K562 (cell line): Measurements from ENCODE around the gene MSRB2. TPM values are rescaled to one million over a fixed set of nuclear protein-coding genes. Genes with fewer than 3 reads are reported as not detected.

Experiments used
- AFF1 ChIP-seq, 2 experiments: fragments of 450-650 bp; IDR thresholded peaks; 2 replicates each; pipeline ENCODE4 v1.6.1; 2018; ENCODE audit warnings: mild to moderate bottlenecking in 2 of 2, low read depth in 1 of 2; ENCODE audit not compliant: partially characterized antibody in 2 of 2
- ATF1 ChIP-seq, 2 experiments: fragments of 450-650 bp in 1 of 2; IDR thresholded peaks; 2 replicates each; pipeline ENCODE4 v1.6.1; 2016; ENCODE audit warnings: missing compliant biosample characterization in 1 of 2, missing genetic modification characterization in 1 of 2
- BRF1 ChIP-seq: IDR thresholded peaks from 3 replicates; pipeline ENCODE4 v1.6.1; 2011; ENCODE audit warnings: borderline replicate concordance, mild to moderate bottlenecking; ENCODE audit not compliant: insufficient read length; ENCODE audit errors: extremely low read depth
- CBX1 ChIP-seq: sonication (generic); IDR thresholded peaks from 2 replicates; pipeline ENCODE4 v1.6.1; 2016; ENCODE audit warnings: antibody characterized with exemption, low read depth, mild to moderate bottlenecking
- CCNT2 ChIP-seq: IDR thresholded peaks from 2 replicates; pipeline ENCODE4 v1.6.1; 2011; ENCODE audit warnings: borderline replicate concordance, low read depth, mild to moderate bottlenecking, moderate library complexity, mixed read lengths, low read length; ENCODE audit not compliant: insufficient read length; ENCODE audit errors: extremely low read depth
- CREB3L1 ChIP-seq: fragments of 450-650 bp; IDR thresholded peaks from 2 replicates; pipeline ENCODE4 v1.6.1; 2014; ENCODE audit warnings: low read depth, mild to moderate bottlenecking, moderate library complexity, borderline replicate concordance
- HNRNPH1 ChIP-seq: fragments of 200-400 bp; formaldehyde crosslinking; optimal IDR thresholded peaks from 2 replicates; pipeline ENCODE3; 2017; ENCODE audit warnings: low read depth, mild to moderate bottlenecking, low read length, moderate library complexity
- MEIS2 ChIP-seq: fragments of 450-650 bp; IDR thresholded peaks from 2 replicates; pipeline ENCODE4 v1.6.1; 2014; ENCODE audit warnings: mild to moderate bottlenecking; ENCODE audit not compliant: partially characterized antibody
- MYC ChIP-seq, 2 experiments: fragments of 250-450 bp in 1 of 2; sonication (Bioruptor Pico) in 1 of 2; IDR thresholded peaks; 2 replicates each; pipeline versions ENCODE4 v1.5.1 to v1.6.1; 2012 to 2021; ENCODE audit warnings: low read depth in 2 of 2, borderline replicate concordance in 1 of 2, improper control_type of control experiment in 1 of 2, low read length in 1 of 2, mild to moderate bottlenecking in 1 of 2, moderate library complexity in 1 of 2
- TCFL5 ChIP-seq: fragments of 250-450 bp; sonication (Bioruptor Pico); conservative IDR thresholded peaks from 2 replicates; pipeline ENCODE4 v1.6.1; 2021; ENCODE audit warnings: mild to moderate bottlenecking, moderate library complexity, matching md5 sums
- YBX1 ChIP-seq: fragments of 450-650 bp; IDR thresholded peaks from 2 replicates; pipeline ENCODE4 v1.7.1; 2016; ENCODE audit warnings: mild to moderate bottlenecking
- ZMIZ1 ChIP-seq, 2 experiments: fragments of 150-350 bp in 1 of 2; IDR thresholded peaks; 2 replicates each; pipeline ENCODE4 v1.6.1; 2012 to 2016; ENCODE audit warnings: low read depth in 2 of 2, low read length in 2 of 2, mild to moderate bottlenecking in 1 of 2, moderate library complexity in 1 of 2
- ZNF311 ChIP-seq: fragments of 250-450 bp; sonication (Bioruptor Pico); IDR thresholded peaks from 2 replicates; pipeline ENCODE4 v1.4.0; 2020; ENCODE audit warnings: mild to moderate bottlenecking, moderate library complexity
- ZNF766 ChIP-seq: fragments of 200-800 bp; sonication (Bioruptor generic); conservative IDR thresholded peaks from 2 replicates; pipeline ENCODE4 v1.6.1; 2016; ENCODE audit warnings: missing genetic modification characterization, missing compliant biosample characterization
- polyA plus RNA-seq, 8 experiments: library from polyadenylated mRNA; depleted of rRNA in 4 of 8; stranded (reverse) in 5 of 8; unstranded in 3 of 8; fragments of >200 nt; fragmentation: Nextera tagmentation in 2 of 8; fragmentation: Illumina TruSeq in 1 of 8; extraction: Ambion mirVana in 2 of 8; extraction: Trizol in 1 of 8; gene quantifications; 2 replicates each; pipeline versions ENCODE4 v1.2.1 to v1.2.3, GENCODE V29; 2011 to 2014; ENCODE audit warnings: inconsistent platforms in 1 of 8, missing spikeins in 1 of 8
- total RNA-seq, 7 experiments: library from RNA; depleted of rRNA in 6 of 7; stranded (reverse); fragments of >200 nt in 6 of 7; fragmentation: Illumina TruSeq in 2 of 7; extraction: Trizol in 2 of 7; gene quantifications; 2 replicates each; pipeline versions ENCODE4 v1.2.1 to v1.2.3, GENCODE V29; 2011 to 2021; ENCODE audit warnings: low replicate concordance in 1 of 7

Gene MSRB2
- total and polyA plus RNA-seq, 9 of the 15 experiments (the other 6 are each of a cell fraction or from before 2014, with no cell fraction given): 1.5 to 22.3 (median 5.9) TPM

GRCh38 chr10:23047201-23048050, 48.0 kb upstream of the MSRB2 start (continued):
- TF ChIP-seq TCFL5 (CRISPR knock-in tag): no peak
- TF ChIP-seq ZNF766 (CRISPR knock-in tag): peak; percentile 17; the same call in 1 of the 2 replicates
- TF ChIP-seq HNRNPH1: no peak
- TF ChIP-seq ZNF311: 0 out of 2 replicates have a peak, but pooled peaks have one; percentile 24
- no peak for TF ChIP-seq CBX1
- TF ChIP-seq MEIS2: peak; percentile 95
- peak; percentile 50; the same call in 1 of the 2 replicates for TF ChIP-seq MYC (IDR thresholded peaks at IDR 0.05; ENCODE audit: low read depth, low read length)
- TF ChIP-seq MYC (CRISPR knock-in tag; IDR thresholded peaks at IDR 0.05; ENCODE audit: borderline replicate concordance, low read depth): no peak
- TF ChIP-seq AFF1 (IDR thresholded peaks at IDR 0.05; ENCODE audit: low read depth in 1 of 2, partially characterized antibody in 2 of 2): peak in 1 of 2 experiments; percentile 62
- 0 out of 4 replicates have a peak, but pooled peaks of 1 of the 2 experiments have one; percentile 6 for TF ChIP-seq ZMIZ1 (IDR thresholded peaks at IDR 0.05; ENCODE audit: low read depth in 2 of 2, low read length in 2 of 2)
- TF ChIP-seq YBX1: no peak
- TF ChIP-seq BRF1: no peak
- peak; percentile 31 for TF ChIP-seq CCNT2
- TF ChIP-seq CREB3L1: peak; percentile 52; the same call in 1 of the 2 replicates
- TF ChIP-seq ATF1 (CRISPR knock-in tag; IDR thresholded peaks at IDR 0.05): no peak
- TF ChIP-seq ATF1 (tag; IDR thresholded peaks at IDR 0.05): peak; percentile 77
